Measurements from ENCODE around the gene LARP4B.

The LARP4B gene

DNA sequence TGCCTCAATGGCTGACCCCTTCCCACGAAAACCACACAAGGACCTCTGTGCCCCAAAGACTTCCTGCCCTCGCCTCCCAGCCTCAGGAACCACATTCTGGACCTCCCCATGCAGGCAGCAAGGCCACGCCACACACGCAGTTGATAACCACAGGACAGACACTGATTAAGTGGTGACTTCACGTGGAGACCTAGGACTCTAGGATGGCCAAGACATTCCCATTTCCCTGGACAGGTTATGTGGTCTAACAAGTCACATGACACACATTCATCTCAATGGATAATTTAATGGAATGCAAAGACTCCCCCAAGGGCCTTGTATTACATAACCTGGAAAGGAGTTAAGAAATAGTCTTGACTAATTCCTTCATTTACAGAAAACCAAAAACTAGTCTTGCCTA lies 110.2 kb downstream of the LARP4B start:
- no peak for DNase-seq

DNA sequence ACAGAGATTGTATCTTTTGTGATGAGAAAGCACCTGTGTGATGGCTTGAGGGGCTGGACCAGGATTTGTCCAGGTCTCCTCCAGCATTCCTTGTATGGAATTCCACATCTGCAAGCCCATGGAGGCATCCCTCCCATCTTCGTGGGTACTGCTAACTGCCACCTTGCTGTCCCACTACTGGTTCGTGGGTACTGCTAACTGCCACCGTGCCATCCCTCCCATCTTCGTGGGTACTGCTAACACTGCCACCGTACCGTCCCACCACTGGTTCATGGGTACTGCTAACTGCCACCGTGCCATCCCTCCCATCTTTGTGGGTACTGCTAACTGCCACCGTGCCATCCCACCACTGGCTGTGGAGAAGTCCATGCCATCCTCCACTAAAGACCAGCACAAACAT lies 111.7 kb downstream of the LARP4B start:
- no peak for DNase-seq

DNA sequence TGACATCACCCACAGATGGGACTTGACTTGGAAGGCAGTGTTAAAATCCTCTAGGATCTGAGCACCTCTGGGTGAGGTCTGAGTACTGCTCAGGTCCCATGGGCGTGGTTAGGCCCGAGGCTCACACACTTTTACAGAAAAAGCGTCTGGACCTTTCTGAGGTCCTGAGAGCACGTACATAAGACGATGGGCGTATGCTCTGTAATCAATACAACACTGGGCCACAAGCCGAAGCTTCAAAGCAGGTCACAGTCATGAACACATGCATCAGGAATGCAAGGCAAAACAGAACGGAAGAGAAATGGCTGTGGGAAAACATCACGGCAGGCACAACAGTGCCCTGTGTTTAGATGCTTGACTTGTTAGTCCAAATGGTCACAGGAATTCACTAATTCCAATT lies 112.2 kb downstream of the LARP4B start:
- DNase-seq, result peak; percentile 56

DNA sequence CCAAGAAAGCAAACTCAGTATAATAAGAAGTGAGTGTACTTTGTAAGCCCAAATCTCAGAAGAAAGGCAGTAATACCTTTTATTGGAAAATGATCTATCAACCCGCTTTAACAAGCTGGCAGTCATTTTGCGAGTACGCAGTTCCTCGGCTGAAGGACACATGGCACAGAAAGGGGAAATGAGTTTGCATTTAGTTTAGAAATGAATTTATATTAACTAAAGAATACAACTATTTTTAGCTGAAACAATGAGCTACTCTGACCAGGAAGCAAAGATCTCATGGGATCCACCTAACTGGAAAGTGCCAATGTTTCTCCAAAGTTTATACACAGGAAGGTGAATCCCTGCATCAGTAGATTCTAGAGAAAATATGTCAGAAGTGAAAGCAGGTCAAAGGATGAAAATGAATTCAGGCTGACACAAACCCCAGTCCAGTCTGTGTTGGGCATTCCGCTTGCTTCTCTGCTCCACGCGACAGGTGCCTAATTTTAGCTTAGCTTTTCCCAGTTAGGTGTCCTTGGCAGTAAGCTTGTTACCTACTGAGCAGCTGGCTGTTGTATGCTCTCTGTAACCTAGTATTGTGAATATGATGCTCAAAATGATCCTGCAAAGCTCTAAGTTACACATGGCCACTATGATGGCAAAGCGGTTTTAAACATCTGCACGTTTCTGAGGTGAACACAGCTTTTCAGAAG lies 112.8 kb downstream of the LARP4B start:
- DNase-seq, result no peak

DNA sequence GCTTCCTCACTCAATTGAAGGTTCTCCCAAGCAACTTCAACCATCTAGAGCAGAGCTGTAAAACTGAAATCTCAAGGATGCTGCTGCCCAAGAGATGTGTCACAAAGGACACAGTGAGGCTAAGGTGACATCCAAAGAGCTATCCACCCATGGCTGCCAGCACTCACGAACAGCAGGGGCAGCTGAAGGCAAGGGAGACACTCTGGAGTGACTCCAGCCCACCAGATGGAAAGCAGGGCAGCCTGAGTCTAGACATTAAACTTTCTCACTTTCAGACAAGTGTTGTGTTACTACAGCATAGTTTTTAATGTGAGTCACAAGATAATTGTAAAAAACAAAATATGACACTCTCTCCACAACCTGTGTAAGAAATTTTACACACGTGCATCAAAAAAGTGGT lies 113.5 kb downstream of the LARP4B start:
- no peak for DNase-seq

DNA sequence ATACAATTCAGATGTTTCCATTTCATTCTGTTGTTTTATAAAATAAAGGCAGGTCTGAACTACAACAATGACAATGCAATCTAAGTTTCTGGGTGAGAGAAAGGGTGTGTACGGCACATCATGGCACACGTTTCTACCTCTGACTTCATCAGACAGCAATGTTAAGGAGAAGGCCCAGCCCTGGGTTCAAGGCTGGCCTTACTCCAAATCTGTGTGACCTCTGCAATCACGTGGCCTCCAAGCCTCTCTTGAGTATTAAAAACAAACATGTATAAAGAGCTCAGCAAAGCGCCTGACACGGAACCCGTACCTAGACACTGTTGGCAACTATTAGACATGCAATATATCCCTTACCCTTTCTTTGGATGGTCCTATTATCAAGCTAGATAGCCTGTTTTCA lies 114.1 kb downstream of the LARP4B start:
- DNase-seq, result no peak

DNA sequence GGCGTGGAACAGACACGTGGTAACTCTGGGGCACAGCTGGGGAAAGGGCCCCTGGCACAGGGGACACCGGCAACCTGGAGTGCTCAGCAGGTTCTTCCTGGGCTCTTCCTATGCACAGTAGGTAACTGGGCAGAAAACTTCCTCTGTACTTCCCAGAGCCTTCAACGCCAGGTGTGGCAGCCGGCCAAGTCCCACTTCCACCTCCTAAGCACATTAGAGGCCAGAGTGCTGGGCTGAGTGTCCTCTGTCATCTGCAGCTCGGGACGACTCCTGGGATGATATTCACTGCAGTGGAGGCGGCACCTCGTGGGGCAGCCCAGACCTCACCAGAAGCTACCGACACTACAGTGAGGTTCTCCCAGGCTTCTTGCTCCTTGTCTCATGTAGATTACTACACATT lies 114.5 kb downstream of the LARP4B start:
- DNase-seq, result no peak

DNA sequence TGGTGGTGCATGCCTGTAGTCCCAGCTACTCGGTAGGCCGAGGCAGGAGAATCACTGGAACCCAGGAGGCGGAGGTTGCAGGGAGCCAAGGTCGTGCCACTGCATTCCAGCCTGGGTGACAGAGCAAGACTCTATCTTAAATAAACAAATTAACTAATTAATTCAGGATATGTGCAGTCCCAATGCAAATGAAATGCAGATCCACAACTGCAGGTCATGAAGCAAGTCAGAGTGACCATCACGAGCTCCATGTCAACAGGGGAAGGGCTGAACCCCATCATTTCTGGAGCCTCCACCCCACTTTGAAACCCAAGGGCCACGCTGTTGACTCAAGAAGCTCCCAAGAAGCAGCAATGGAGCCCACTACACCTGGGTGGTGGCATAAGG lies 115.4 kb downstream of the LARP4B start:
- DNase-seq, result no peak

DNA sequence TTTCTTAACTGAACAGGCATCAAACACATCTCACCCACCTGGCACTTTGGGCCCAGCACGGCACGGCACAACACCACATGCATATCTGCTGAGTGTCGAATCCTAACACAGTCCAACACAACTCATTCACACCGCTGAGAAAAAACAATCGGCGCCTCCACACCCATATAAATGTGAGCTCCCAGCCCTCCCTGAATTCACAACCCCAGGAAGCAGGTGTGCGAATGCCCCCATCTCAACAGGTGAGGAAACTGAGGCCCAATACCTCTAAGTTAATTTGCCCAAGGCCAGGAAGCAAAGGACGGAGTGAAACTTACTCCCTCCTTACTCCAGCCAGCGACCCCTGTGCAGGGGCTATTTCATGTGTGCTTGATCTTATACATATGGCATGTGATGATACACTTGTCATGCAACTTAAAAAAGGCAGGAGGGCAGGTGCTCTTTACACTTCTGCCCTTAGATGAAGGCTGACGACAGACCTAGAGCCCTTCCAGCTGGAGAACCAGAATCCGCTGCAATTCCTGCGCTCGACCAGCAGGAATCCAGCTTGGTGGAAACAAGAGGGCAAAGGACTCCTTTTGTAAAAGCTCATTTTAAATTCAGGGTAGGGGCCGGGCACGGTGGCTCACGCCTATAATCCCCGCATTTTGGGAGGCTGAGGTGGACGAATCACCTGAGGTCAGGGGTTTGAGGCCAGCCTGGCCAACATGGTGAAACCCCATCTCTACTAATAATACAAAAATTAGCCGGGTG lies 116.0 kb downstream of the LARP4B start:
- no peak for DNase-seq

DNA sequence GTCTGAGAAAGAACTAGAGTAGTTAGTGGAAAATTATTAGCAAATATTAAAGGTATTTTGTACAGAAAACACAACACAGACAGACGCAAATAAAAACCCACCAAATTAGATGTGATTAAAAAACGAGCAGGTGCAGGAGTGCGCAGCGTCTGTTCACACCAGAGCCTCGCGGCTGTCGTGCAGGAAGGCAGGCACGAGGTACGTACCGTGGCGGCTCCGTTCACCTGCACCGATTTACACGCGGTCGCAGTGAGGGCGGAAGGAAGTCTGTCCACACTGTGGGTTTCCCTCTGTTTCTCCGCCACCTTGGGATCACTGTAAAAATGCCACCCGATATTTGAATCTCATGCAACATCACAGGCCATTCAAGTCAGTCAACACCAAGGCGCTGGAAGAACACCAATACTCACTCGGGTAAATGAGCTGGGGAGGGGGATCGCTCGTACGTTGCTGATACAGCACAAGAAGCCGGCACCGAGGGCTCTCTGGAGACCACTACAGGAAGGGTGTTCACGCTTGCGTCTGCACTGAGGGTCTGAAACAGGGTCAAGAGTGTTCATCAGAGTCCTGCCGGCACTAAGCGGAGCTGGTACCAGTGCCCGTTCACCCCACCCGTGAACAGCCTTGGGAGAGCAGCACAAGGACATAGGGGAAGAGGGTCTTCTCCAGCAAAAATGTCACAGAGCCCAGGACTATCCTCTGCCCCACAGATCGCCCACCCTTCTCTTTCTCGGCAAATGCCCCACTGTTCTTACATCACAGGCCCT lies 116.8 kb downstream of the LARP4B start:
- no peak for DNase-seq

DNA sequence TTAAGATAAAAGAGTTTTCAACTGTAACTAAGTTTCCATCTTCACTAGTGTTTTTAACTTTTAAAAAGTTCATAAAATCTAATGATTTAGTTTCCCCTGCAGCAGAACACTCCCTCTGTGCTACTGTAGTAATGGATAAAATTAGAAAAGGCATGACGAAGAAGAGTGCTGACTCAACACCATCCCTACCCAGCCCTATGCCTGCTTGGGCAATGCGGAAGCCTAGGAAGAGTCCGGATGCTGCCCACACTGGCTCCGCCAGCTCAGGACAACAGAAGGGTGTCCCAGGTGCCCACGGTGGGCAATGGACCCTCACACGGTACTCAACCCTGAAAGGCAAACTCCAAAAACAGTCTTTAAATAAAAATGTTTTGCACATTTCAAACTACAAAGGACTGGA lies 118.2 kb downstream of the LARP4B start:
- no peak for DNase-seq

DNA sequence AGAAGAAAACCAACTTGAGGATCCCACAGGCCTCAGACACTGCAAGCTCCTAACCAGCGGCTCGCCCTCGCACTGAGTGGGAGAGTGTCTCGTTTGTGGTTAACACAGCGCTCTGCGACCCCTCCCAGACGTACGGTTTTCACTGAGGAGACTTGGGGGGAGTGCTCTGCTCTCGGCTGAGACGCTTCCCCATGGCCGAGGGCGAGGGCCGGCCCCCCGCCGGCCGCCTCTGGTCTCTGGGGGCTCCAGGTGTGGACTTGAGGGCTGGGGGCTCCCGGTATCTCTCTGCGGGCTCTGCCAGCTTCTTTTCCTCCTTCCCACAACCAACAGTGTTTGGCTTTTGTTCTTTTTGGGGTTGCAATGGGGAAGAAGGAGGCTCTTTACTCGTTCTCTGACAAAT lies 118.7 kb downstream of the LARP4B start:
- DNase-seq, result no peak

DNA sequence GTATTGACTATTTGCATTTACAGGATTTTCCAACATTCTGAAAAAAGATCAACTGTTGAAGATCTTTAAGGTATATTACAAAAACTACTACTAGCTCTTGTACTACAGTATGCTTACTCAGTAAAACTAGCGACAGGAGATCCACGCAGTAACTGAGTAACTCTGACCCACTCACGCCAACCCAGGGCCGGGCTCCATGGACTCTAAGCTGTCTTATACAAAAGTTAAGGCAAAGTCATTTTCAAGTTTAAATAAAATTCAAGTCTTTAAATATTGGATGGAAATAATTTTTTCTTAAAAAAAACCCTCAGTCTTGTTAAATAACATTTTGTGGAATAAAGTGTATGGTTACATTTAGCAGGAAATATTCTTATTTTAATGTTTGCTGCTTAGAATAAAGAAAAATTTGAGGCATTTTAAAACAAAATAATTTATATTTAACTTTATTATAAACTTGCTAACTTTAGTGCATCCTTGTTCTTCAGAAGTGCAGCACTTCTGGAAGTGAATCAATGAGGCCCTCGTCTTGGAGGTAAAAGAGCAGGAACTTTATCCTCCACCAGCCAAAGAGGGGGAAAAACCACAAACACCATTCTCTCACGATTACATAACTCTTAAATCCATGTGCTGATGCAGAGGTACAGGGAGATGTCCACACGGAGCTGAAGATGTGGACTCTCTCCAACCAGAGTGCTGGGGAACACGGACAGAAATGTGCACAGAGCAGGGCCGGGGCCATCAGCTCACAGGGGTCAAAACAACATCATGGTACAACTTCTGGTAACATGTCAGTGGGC lies 119.9 kb downstream of the LARP4B start:
- no peak for DNase-seq

DNA sequence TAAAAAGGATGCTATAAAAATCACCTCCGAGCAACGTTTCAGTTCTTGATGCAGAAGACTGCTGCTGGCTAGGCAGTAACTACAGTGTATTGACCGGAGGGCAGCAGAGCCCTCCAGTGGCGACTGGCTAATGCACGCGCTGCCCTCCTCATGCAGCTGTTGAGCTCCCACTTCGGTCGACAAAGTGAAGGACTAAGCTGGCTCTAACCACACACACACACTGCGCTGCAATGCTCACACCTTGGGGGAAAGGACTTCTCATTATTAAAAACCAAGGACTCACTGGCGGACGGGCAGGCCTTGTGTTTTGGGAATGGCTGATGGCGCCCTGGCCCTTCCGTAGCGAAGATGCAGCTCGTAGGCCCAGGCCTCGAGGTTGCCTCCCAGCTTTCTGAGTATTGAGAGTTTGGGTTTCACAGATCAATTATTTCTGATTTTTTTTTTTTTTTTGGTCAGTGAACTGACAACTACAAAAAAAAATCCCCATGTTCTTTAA lies 121.1 kb downstream of the LARP4B start:
- no peak for DNase-seq

DNA sequence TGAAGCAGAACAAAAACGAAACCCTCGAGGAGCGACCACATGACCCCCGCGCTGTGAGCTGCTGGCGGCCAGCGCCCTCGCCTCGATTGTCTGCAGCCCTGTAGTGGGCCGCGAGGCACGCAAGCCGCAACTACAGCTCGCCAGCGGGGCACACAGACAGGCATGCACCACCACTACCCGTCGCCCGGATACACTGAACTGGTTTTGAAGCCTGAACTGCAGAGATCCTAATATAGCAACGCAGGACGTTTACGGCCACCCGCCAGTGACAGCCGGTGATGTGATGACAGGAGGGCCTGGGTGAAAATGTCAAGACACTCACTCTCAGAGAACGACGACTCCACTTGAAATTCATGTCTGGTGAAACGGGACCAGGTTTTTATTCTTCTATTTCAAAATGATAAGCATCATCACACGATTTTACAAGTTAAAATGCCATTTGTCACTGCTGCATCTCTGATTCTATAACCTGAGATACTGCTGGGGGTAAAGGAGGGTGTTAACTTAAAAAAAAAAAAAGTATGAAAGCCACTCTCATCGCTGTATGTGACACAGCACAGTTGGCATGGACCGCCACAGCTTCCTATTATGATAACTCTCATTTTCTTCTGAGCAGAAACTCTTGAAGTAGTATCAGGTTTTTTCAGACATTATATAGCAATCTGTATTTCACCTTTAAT lies 121.7 kb downstream of the LARP4B start:
- no peak for DNase-seq

DNA sequence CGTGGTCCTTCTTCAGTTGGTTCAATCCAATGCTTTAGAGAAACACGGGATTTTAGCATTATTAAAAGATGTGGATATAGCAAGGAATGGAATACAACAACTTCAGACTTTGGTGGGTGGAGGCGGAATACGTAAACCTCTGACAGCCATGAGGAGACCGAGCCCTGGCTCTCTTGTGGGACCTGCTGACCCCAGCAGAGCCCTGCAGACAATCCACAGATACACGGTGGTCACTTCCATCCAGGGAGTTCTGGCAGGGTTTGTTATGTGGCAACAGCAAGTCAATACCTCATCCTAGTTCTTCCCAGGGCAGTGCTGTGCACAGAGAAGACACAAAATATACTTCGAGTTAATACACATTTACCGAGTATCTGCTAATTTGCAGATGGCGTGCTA lies 123.5 kb downstream of the LARP4B start:
- DNase-seq, result no peak

DNA sequence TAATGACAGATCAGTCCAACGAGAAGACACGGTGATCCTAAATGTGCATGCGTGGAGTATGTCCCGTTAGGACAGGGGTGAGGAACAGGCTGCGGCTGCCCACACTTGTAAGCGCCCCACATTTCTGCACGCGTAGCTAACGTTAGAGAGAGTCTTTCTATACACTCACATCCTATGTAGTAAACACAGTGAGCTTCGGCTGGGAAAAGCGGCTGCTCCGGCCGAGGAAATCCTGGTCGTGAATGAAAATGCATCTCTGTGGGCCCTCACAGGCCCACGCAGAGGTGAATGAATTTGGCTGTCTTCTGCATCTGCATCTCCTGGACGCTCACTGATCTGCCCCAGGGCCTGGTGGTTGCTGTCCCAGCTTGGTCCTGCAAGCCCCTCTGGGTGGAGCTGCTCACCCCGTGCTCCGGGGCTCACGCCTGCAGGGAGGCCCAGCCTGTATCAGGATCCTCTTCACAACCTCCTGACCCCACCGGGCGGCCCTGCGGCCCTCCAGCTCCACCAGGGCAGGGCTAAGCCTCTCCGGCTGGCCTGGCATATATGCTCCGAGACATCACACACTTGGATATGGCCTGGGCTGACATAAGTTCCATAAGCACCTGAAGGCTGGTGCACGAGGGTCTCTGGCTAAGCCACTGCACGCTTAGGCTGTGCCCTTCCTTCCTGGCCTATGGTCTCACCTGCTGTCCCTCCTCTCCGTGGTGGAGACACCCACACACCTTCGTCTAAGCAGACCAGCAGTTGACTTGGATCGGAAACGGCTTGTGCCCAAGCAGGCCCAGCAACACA lies 124.1 kb downstream of the LARP4B start:
- DNase-seq, result no peak

DNA sequence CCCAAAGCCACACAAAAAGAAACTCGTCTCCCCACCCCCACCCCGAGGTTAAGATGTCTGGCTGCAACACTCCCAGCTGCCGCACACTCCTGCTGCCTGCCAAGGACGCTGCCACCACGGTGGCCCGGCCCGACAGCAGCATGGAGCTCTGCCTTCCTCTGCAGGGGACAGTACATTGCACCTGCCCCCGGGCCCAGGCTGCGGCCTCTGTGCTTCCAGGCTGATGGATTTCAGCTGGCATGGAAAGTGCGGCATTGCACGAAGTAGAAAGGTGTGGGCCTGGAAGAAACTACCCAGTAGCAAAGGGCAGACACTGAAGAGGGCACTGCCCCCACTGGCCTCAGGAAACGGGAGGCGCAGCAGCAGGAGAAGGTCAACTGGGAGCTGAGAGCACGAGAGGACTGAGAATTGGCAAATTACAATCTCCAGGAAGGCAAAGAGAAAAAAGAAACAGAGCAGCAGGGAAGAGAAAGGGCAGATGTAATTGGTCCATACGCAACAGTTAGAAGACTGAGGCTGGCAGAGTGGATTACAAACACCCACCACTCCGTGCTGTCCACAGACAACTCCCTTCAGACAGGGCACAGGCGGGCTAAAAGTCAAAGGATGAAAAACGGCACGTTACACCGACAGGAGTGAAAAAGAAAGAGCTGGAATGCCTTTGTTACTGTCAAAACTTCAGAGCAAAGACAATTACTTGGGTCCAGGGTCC lies 124.9 kb downstream of the LARP4B start:
- DNase-seq, result no peak

DNA sequence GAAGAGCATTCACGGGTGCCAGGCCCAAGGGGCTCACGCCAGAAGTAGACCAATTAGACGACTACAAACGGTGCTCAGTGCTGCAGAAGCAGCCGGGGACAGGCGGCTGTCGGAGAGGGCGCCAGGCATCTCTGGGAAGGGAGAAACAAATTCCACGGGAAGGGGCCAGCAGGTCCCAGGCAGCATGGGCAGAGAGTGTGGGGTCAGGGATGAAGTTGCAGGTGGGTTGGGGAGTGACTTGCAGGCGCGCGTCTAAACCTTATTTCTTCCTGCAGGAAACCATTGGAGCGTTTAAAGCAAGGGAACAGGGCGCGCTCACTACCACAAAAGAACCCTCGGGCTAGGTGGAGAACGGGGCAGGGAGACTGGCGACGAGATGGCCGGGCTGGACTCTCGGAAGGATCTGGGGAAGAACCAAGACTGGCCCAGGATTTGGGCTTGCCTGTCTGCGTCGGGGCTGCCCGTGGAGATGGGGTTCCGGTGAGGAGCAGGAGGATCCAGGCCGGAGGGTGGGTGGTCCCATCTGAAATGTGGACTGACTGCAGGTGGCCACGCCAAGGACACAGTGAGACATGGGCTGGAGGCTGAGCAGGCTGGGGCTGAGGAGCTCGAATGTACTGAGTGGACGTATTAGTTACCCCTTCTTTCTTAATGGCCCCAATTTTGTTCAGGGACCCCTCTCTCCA lies 125.7 kb downstream of the LARP4B start:
- DNase-seq, result no peak
